Liver (tissue), 9 donors: ENCODE measurements around the gene S100A13. TPM values are rescaled to one million over a fixed set of nuclear protein-coding genes. Genes with fewer than 3 reads are reported as not detected.

Experiments used
- DNase-seq: peaks from one replicate; pipeline ENCODE4 v3.0.0-alpha.2; 2017; ENCODE audit warnings: low spot score
- H3K27ac ChIP-seq, 2 donors: one replicate each; pipeline ENCODE4 v1.7.0; 2013; ENCODE audit warnings: inconsistent platforms in 2 of 2, low read length in 2 of 2, control low read depth in 1 of 2, low read depth in 1 of 2, mild to moderate bottlenecking in 1 of 2
- H3K27me3 ChIP-seq, 4 donors: one replicate each; pipeline versions ENCODE4 v1.6.1 to v1.7.0; 2013; ENCODE audit warnings: low read length in 3 of 4, inconsistent platforms in 1 of 4, mild to moderate bottlenecking in 1 of 4, moderate library complexity in 1 of 4; ENCODE audit not compliant: control insufficient read depth in 4 of 4, insufficient read depth in 4 of 4
- H3K36me3 ChIP-seq, 4 donors: one replicate each; pipeline versions ENCODE4 v1.6.1 to v1.7.0; 2013; ENCODE audit warnings: low read length in 3 of 4, mild to moderate bottlenecking in 3 of 4, low read depth in 1 of 4, moderate library complexity in 1 of 4; ENCODE audit not compliant: control insufficient read depth in 4 of 4, insufficient read depth in 3 of 4
- H3K4me1 ChIP-seq, 4 donors: one replicate each; pipeline versions ENCODE4 v1.6.1 to v1.7.0; 2013; ENCODE audit warnings: low read length in 3 of 4, mild to moderate bottlenecking in 3 of 4, moderate library complexity in 1 of 4; ENCODE audit not compliant: control insufficient read depth in 4 of 4, insufficient read depth in 4 of 4
- H3K4me3 ChIP-seq, 3 donors: one replicate each; pipeline versions ENCODE4 v1.6.1 to v1.7.0; 2013; ENCODE audit warnings: low read length in 3 of 3, control low read depth in 1 of 3, low read depth in 1 of 3, mild to moderate bottlenecking in 1 of 3
- H3K9ac ChIP-seq, 2 donors: one replicate each; pipeline ENCODE4 v1.7.0; 2013; ENCODE audit warnings: low read length in 2 of 2, mild to moderate bottlenecking in 2 of 2, moderate library complexity in 2 of 2, control low read depth in 1 of 2, low read depth in 1 of 2
- H3K9me3 ChIP-seq, 4 donors: one replicate each; pipeline versions ENCODE4 v1.6.1 to v1.7.0; 2013; ENCODE audit warnings: low read length in 3 of 4; ENCODE audit not compliant: control insufficient read depth in 4 of 4
- ATF3 ChIP-seq: IDR thresholded peaks from 2 replicates; pipeline ENCODE4 v1.6.1; 2016; ENCODE audit warnings: antibody characterized with exemption
- CTCF ChIP-seq: fragments of 150-350 bp; IDR thresholded peaks from 2 replicates; pipeline ENCODE4 v1.5.1; 2017; ENCODE audit warnings: improper control_type of control experiment, low read depth, low read length; ENCODE audit not compliant: missing input control
- EGR1 ChIP-seq, 2 donors: IDR thresholded peaks; 2 replicates each; pipeline ENCODE4 v1.6.1; 2016 to 2018; ENCODE audit warnings: antibody characterized with exemption in 2 of 2, low read depth in 2 of 2
- FOXA1 ChIP-seq: IDR thresholded peaks from 2 replicates; pipeline ENCODE4 v1.6.1; 2016; ENCODE audit warnings: antibody characterized with exemption
- FOXA2 ChIP-seq: IDR thresholded peaks from 2 replicates; pipeline ENCODE4 v1.6.1; 2016; ENCODE audit warnings: antibody characterized with exemption
- GABPA ChIP-seq, 2 donors: IDR thresholded peaks in 1 of 2; conservative IDR thresholded peaks in 1 of 2; 2 replicates each; pipeline ENCODE4 v1.6.1; 2016; ENCODE audit warnings: antibody characterized with exemption in 2 of 2, mild to moderate bottlenecking in 1 of 2, moderate library complexity in 1 of 2
- HNF4G ChIP-seq: IDR thresholded peaks from 2 replicates; pipeline ENCODE4 v1.6.1; 2016; ENCODE audit warnings: antibody characterized with exemption
- JUND ChIP-seq, 2 donors: IDR thresholded peaks; 2 replicates each; pipeline ENCODE4 v1.6.1; 2016; ENCODE audit warnings: antibody characterized with exemption in 2 of 2
- MAX ChIP-seq: IDR thresholded peaks from 2 replicates; pipeline ENCODE4 v1.6.1; 2016; ENCODE audit warnings: antibody characterized with exemption
- NR2F2 ChIP-seq: IDR thresholded peaks from 2 replicates; pipeline ENCODE4 v1.6.1; 2016; ENCODE audit warnings: antibody characterized with exemption
- RAD21 ChIP-seq, 2 donors: IDR thresholded peaks; 2 replicates each; pipeline ENCODE4 v1.6.1; 2016; ENCODE audit warnings: antibody characterized with exemption in 2 of 2, mild to moderate bottlenecking in 2 of 2
- REST ChIP-seq: IDR thresholded peaks from 2 replicates; pipeline ENCODE4 v1.6.1; 2016; ENCODE audit warnings: antibody characterized with exemption, mild to moderate bottlenecking
- RXRA ChIP-seq, 2 donors: IDR thresholded peaks; 2 replicates each; pipeline ENCODE4 v1.6.1; 2017 to 2018; ENCODE audit warnings: antibody characterized with exemption in 2 of 2, mild to moderate bottlenecking in 1 of 2
- SP1 ChIP-seq: IDR thresholded peaks from 2 replicates; pipeline ENCODE4 v1.6.1; 2018; ENCODE audit warnings: antibody characterized with exemption, mild to moderate bottlenecking
- YY1 ChIP-seq: IDR thresholded peaks from 2 replicates; pipeline ENCODE4 v1.6.1; 2016; ENCODE audit warnings: antibody characterized with exemption, mild to moderate bottlenecking
- ZBTB33 ChIP-seq: IDR thresholded peaks from 2 replicates; pipeline ENCODE4 v1.6.1; 2016; ENCODE audit warnings: antibody characterized with exemption
- WGBS: extraction: QIAGEN DNeasy Blood & Tissue Kit; methylation state at CpG from one replicate; pipeline ENCODE4 v1.1.7; 2013; 5-methylcytosine and 5-hydroxymethylcytosine counted together
- polyA plus RNA-seq, 2 donors: library from polyadenylated mRNA; stranded (reverse) in 1 of 2; unstranded in 1 of 2; fragments of 200-250 nt in 1 of 2; fragments of >200 nt in 1 of 2; fragmentation: Nextera tagmentation in 1 of 2; extraction: Ambion mirVana in 1 of 2; gene quantifications; one replicate each; pipeline versions ENCODE4 v1.2.1 to v1.2.3, GENCODE V29; 2013 to 2015
- total RNA-seq, 2 donors: library from RNA; depleted of rRNA; stranded (reverse); fragments of >200 nt; gene quantifications; one replicate each; pipeline ENCODE4 v1.2.3, GENCODE V29; 2014
- donor health status: healthy.
- donor health status: healthy.
- donor health status: healthy.
- donor health status: healthy.
- donor health status: healthy.

The S100A13 gene
- total and polyA plus RNA-seq, 4 donors = 5.3 to 23.0 (median 15.7) TPM

- Histone ChIP-seq H3K27ac (no peak overlapping the region), H3K36me3 (peaks cover 21 to 64% (median 61%) of the 10 kb centered on the region in 4 donors), H3K27me3 (no peaks in the 10 kb centered on the region), H3K9me3 (no peaks in the 10 kb centered on the region), H3K4me3 (no peak overlapping the region), H3K9ac (no peak overlapping the region), H3K4me1 (peaks cover 0 to 29% (median 27%) of the 10 kb centered on the region in 4 donors)
- 85% methylated on average over 5 of the region's 5 CpGs for WGBS
- no peak for DNase-seq
- TF ChIP-seq GABPA (IDR thresholded peaks at IDR 0.05 in 1 of 2, conservative IDR thresholded peaks at IDR 0.05 in 1 of 2) (no peak), EGR1 (IDR thresholded peaks at IDR 0.05; ENCODE audit: low read depth in 2 of 2) (no peak), MAX (no peak), REST (no peak), NR2F2 (no peak), ATF3 (no peak), FOXA1 (no peak)
Measured at GRCh38 chr1:153663211-153663610, 35.9 kb upstream of the S100A13 start.

GRCh38 chr1:153662269-153662668, 35.0 kb upstream of the S100A13 start:
- Histone ChIP-seq H3K36me3 (peaks cover 19 to 55% (median 52%) of the 10 kb centered on the region in 4 donors), H3K9ac (no peak overlapping the region), H3K27me3 (no peaks in the 10 kb centered on the region), H3K4me3 (no peak overlapping the region), H3K4me1 (peaks cover 1 to 29% (median 27%) of the 10 kb centered on the region in 4 donors), H3K9me3 (no peaks in the 10 kb centered on the region), H3K27ac (no peak overlapping the region)
- WGBS = 77% methylated on average over 2 of the region's 2 CpGs
- no peak for TF ChIP-seq MAX
- no peak for TF ChIP-seq GABPA (IDR thresholded peaks at IDR 0.05 in 1 of 2, conservative IDR thresholded peaks at IDR 0.05 in 1 of 2)
- TF ChIP-seq SP1 = no peak
- no peak for TF ChIP-seq RAD21 (IDR thresholded peaks at IDR 0.05)
- no peak for TF ChIP-seq REST
- no peak for TF ChIP-seq RXRA (IDR thresholded peaks at IDR 0.05)
- no peak for TF ChIP-seq ZBTB33
- TF ChIP-seq JUND (IDR thresholded peaks at IDR 0.05) = no peak
- TF ChIP-seq FOXA2 = no peak
- TF ChIP-seq YY1 = no peak
- no peak for TF ChIP-seq HNF4G
- no peak for TF ChIP-seq FOXA1
- no peak for TF ChIP-seq CTCF
- no peak for TF ChIP-seq NR2F2
- DNase-seq = no peak
